ENCODE data around the gene ZIC4.
A peak's percentile ranks its signal among the peaks of the same experiment; 100 is the strongest.

The ZIC4 gene

GRCh38 chr3:147351301-147351700 is 55.0 kb downstream of the ZIC4 start:
- Histone ChIP-seq H3K27ac (ENCODE audit: low read depth, low read length) (no peak overlapping the region), H3K9ac (ENCODE audit: low read length) (no peak overlapping the region), H3K27me3 (ENCODE audit: insufficient read depth, low read length, poor library complexity) (peaks cover 19% of the 10 kb centered on the region), H2BK5ac (ENCODE audit: low read length) (no peak overlapping the region), H2BK15ac (replicated peaks; ENCODE audit: low read depth) (no peak overlapping the region), H3K18ac (ENCODE audit: low read length) (no peak overlapping the region), H3K23ac (ENCODE audit: low read length) (no peak overlapping the region), H3K4me3 (ENCODE audit: low read length) (no peak overlapping the region), H2BK120ac (ENCODE audit: low read depth, low read length) (no peak overlapping the region), H4K5ac (ENCODE audit: low read length) (no peak overlapping the region), H3K4ac (ENCODE audit: low read depth, low read length) (no peak overlapping the region), H3K36me3 (ENCODE audit: control insufficient read depth, insufficient read depth, low read length) (no peaks in the 10 kb centered on the region), H4K8ac (ENCODE audit: low read depth, low read length) (no peak overlapping the region), H3K4me1 (ENCODE audit: control insufficient read depth, low read depth, low read length) (no peaks in the 10 kb centered on the region), H3K4me2 (ENCODE audit: low read length) (no peak overlapping the region), H3K79me1 (ENCODE audit: low read length) (no peaks in the 10 kb centered on the region), H3K56ac (ENCODE audit: low read length) (no peak overlapping the region), H3K79me2 (ENCODE audit: control insufficient read depth, insufficient read depth, low read length) (no peaks in the 10 kb centered on the region), H2AK5ac (ENCODE audit: low read length) (no peak overlapping the region)
- no CpG with 5 or more reads among the region's 2 CpGs for WGBS (ENCODE audit: extremely low coverage, insufficient coverage, low lambda C conversion rate)
- DNase-seq = no peak

- H2BK120ac ChIP-seq (ENCODE audit: low read depth, low read length) = no peak overlapping the region
- no peak overlapping the region for H3K4me3 ChIP-seq (ENCODE audit: low read length)
- H3K9ac ChIP-seq (ENCODE audit: low read length) = no peak overlapping the region
- no peak overlapping the region for H4K5ac ChIP-seq (ENCODE audit: low read length)
- H3K4me1 ChIP-seq (ENCODE audit: control insufficient read depth, low read depth, low read length) = no peaks in the 10 kb centered on the region
- H2AK5ac ChIP-seq (ENCODE audit: low read length) = no peak overlapping the region
- no CpG with 5 or more reads among the region's 1 CpG for WGBS (ENCODE audit: extremely low coverage, insufficient coverage, low lambda C conversion rate)
- no peak overlapping the region for H3K4me2 ChIP-seq (ENCODE audit: low read length)
- H2BK5ac ChIP-seq (ENCODE audit: low read length) = no peak overlapping the region
- no peaks in the 10 kb centered on the region for H3K79me1 ChIP-seq (ENCODE audit: low read length)
- no peak overlapping the region for H3K27ac ChIP-seq (ENCODE audit: low read depth, low read length)
- H4K8ac ChIP-seq (ENCODE audit: low read depth, low read length) = no peak overlapping the region
- no peak overlapping the region for H2BK15ac ChIP-seq (replicated peaks; ENCODE audit: low read depth)
- H3K27me3 ChIP-seq (ENCODE audit: insufficient read depth, low read length, poor library complexity) = peaks cover 2% of the 10 kb centered on the region
- H3K56ac ChIP-seq (ENCODE audit: low read length) = no peak overlapping the region
- H3K18ac ChIP-seq (ENCODE audit: low read length) = no peak overlapping the region
- no peaks in the 10 kb centered on the region for H3K36me3 ChIP-seq (ENCODE audit: control insufficient read depth, insufficient read depth, low read length)
- H3K79me2 ChIP-seq (ENCODE audit: control insufficient read depth, insufficient read depth, low read length) = no peaks in the 10 kb centered on the region
- no peak for DNase-seq
- H3K4ac ChIP-seq (ENCODE audit: low read depth, low read length) = no peak overlapping the region
- no peak overlapping the region for H3K23ac ChIP-seq (ENCODE audit: low read length)
Observed at GRCh38 chr3:147348976-147349375, 57.4 kb downstream of the ZIC4 start.

GRCh38 chr3:147343926-147344325 is 62.4 kb downstream of the ZIC4 start:
- H3K4me2 ChIP-seq (ENCODE audit: low read length) = no peak overlapping the region
- H3K56ac ChIP-seq (ENCODE audit: low read length) = no peak overlapping the region
- no peak overlapping the region for H2BK120ac ChIP-seq (ENCODE audit: low read depth, low read length)
- H3K79me1 ChIP-seq (ENCODE audit: low read length) = no peaks in the 10 kb centered on the region
- no peak overlapping the region for H3K4ac ChIP-seq (ENCODE audit: low read depth, low read length)
- H3K27me3 ChIP-seq (ENCODE audit: insufficient read depth, low read length, poor library complexity) = peaks cover 3% of the 10 kb centered on the region
- H2BK15ac ChIP-seq (replicated peaks; ENCODE audit: low read depth) = no peak overlapping the region
- H3K23ac ChIP-seq (ENCODE audit: low read length) = no peak overlapping the region
- no peaks in the 10 kb centered on the region for H3K79me2 ChIP-seq (ENCODE audit: control insufficient read depth, insufficient read depth, low read length)
- no peak overlapping the region for H2BK5ac ChIP-seq (ENCODE audit: low read length)
- H3K36me3 ChIP-seq (ENCODE audit: control insufficient read depth, insufficient read depth, low read length) = no peaks in the 10 kb centered on the region
- H3K18ac ChIP-seq (ENCODE audit: low read length) = no peak overlapping the region
- H4K8ac ChIP-seq (ENCODE audit: low read depth, low read length) = no peak overlapping the region
- no peak overlapping the region for H2AK5ac ChIP-seq (ENCODE audit: low read length)
- no peak overlapping the region for H3K4me3 ChIP-seq (ENCODE audit: low read length)
- no peak overlapping the region for H3K9ac ChIP-seq (ENCODE audit: low read length)
- no peak for DNase-seq
- H3K4me1 ChIP-seq (ENCODE audit: control insufficient read depth, low read depth, low read length) = no peaks in the 10 kb centered on the region
- WGBS (ENCODE audit: extremely low coverage, insufficient coverage, low lambda C conversion rate) = no CpG with 5 or more reads among the region's 1 CpG
- no peak overlapping the region for H4K5ac ChIP-seq (ENCODE audit: low read length)
- no peak overlapping the region for H3K27ac ChIP-seq (ENCODE audit: low read depth, low read length)

GRCh38 chr3:147341727-147342126 is 64.6 kb downstream of the ZIC4 start:
- DNase-seq = peak; percentile 95
- no peak overlapping the region for H4K5ac ChIP-seq (ENCODE audit: low read length)
- no peak overlapping the region for H3K4ac ChIP-seq (ENCODE audit: low read depth, low read length)
- no peak overlapping the region for H2BK15ac ChIP-seq (replicated peaks; ENCODE audit: low read depth)
- H2BK120ac ChIP-seq (ENCODE audit: low read depth, low read length) = no peak overlapping the region
- H3K56ac ChIP-seq (ENCODE audit: low read length) = no peak overlapping the region
- H3K18ac ChIP-seq (ENCODE audit: low read length) = no peak overlapping the region
- H3K23ac ChIP-seq (ENCODE audit: low read length) = no peak overlapping the region
- no peak overlapping the region for H4K8ac ChIP-seq (ENCODE audit: low read depth, low read length)
- no peak overlapping the region for H3K4me3 ChIP-seq (ENCODE audit: low read length)
- no peaks in the 10 kb centered on the region for H3K36me3 ChIP-seq (ENCODE audit: control insufficient read depth, insufficient read depth, low read length)
- H3K4me1 ChIP-seq (ENCODE audit: control insufficient read depth, low read depth, low read length) = no peaks in the 10 kb centered on the region
- H3K4me2 ChIP-seq (ENCODE audit: low read length) = no peak overlapping the region
- no CpG with 5 or more reads among the region's 2 CpGs for WGBS (ENCODE audit: extremely low coverage, insufficient coverage, low lambda C conversion rate)
- H3K9ac ChIP-seq (ENCODE audit: low read length) = no peak overlapping the region
- no peaks in the 10 kb centered on the region for H3K79me1 ChIP-seq (ENCODE audit: low read length)
- no peak overlapping the region for H2AK5ac ChIP-seq (ENCODE audit: low read length)
- H2BK5ac ChIP-seq (ENCODE audit: low read length) = no peak overlapping the region
- peaks cover 5% of the 10 kb centered on the region for H3K27me3 ChIP-seq (ENCODE audit: insufficient read depth, low read length, poor library complexity)
- no peaks in the 10 kb centered on the region for H3K79me2 ChIP-seq (ENCODE audit: control insufficient read depth, insufficient read depth, low read length)
- no peak overlapping the region for H3K27ac ChIP-seq (ENCODE audit: low read depth, low read length)

- no peak overlapping the region for H2BK5ac ChIP-seq (ENCODE audit: low read length)
- no peak overlapping the region for H3K9ac ChIP-seq (ENCODE audit: low read length)
- H3K4me1 ChIP-seq (ENCODE audit: control insufficient read depth, low read depth, low read length) = no peaks in the 10 kb centered on the region
- no peaks in the 10 kb centered on the region for H3K79me2 ChIP-seq (ENCODE audit: control insufficient read depth, insufficient read depth, low read length)
- H3K4ac ChIP-seq (ENCODE audit: low read depth, low read length) = no peak overlapping the region
- no peak overlapping the region for H3K27ac ChIP-seq (ENCODE audit: low read depth, low read length)
- no CpG with 5 or more reads among the region's 4 CpGs for WGBS (ENCODE audit: extremely low coverage, insufficient coverage, low lambda C conversion rate)
- H3K56ac ChIP-seq (ENCODE audit: low read length) = no peak overlapping the region
- H3K23ac ChIP-seq (ENCODE audit: low read length) = no peak overlapping the region
- peaks cover 2% of the 10 kb centered on the region for H3K27me3 ChIP-seq (ENCODE audit: insufficient read depth, low read length, poor library complexity)
- H4K5ac ChIP-seq (ENCODE audit: low read length) = no peak overlapping the region
- no peaks in the 10 kb centered on the region for H3K36me3 ChIP-seq (ENCODE audit: control insufficient read depth, insufficient read depth, low read length)
- H3K4me2 ChIP-seq (ENCODE audit: low read length) = no peak overlapping the region
- DNase-seq = no peak
- no peaks in the 10 kb centered on the region for H3K79me1 ChIP-seq (ENCODE audit: low read length)
- no peak overlapping the region for H2AK5ac ChIP-seq (ENCODE audit: low read length)
- H4K8ac ChIP-seq (ENCODE audit: low read depth, low read length) = no peak overlapping the region
- no peak overlapping the region for H2BK120ac ChIP-seq (ENCODE audit: low read depth, low read length)
- no peak overlapping the region for H2BK15ac ChIP-seq (replicated peaks; ENCODE audit: low read depth)
- H3K4me3 ChIP-seq (ENCODE audit: low read length) = no peak overlapping the region
- no peak overlapping the region for H3K18ac ChIP-seq (ENCODE audit: low read length)
Observed at GRCh38 chr3:147336543-147337278, 69.6 kb downstream of the ZIC4 start.

Measured in mesendoderm (in vitro differentiated cells).